GM12878 (cell line): ENCODE results near the gene RCVRN. TPM values are rescaled to one million over a fixed set of nuclear protein-coding genes. Genes with fewer than 3 reads are reported as not detected.

ENCODE experiments used
- ATAC-seq: fragments of 200-7000 bp; cut with Tn5 transposase; 3 replicates; pipeline ENCODE4 v1.9.1; 2020; ENCODE audit warnings: mild to moderate bottlenecking, moderate library complexity
- BruUV-seq: library from RNA; stranded (reverse); fragments of 400-500 nt; replicated peaks from 2 replicates; lab custom pipeline; 2021; lab: Mats Ljungman, UMichigan
- CTCF ChIA-PET: fragments of 300-600 bp; sonication (Branson Sonifier 250); formaldehyde crosslinking; extraction: SDS; loops from one replicate; lab custom pipeline; 2021; ENCODE audit warnings: inconsistent platforms; lab: Yijun Ruan, JAX
- POLR2A ChIA-PET: fragments of 350-600 bp; formaldehyde crosslinking; extraction: SDS; loops from one replicate; lab custom pipeline; 2021; ENCODE audit warnings: inconsistent platforms; lab: Charles Lee
- RAD21 ChIA-PET: fragments of 300-600 bp; sonication (Branson Sonifier 250); formaldehyde crosslinking; loops from one replicate; lab custom pipeline; 2023; ENCODE audit warnings: antibody characterized with exemption; ENCODE audit not compliant: unreplicated experiment; lab: Charles Lee
- SMC1A ChIA-PET: fragments of 300-600 bp; sonication (Branson Sonifier 250); formaldehyde crosslinking; loops from one replicate; lab custom pipeline; 2023; ENCODE audit not compliant: unreplicated experiment, uncharacterized antibody; lab: Charles Lee
- DNase-seq: peaks from one replicate; pipeline ENCODE4 v3.0.0-alpha.2; 2011; ENCODE audit warnings: low read depth, low spot score
- FAIRE-seq: peaks from 3 replicates; lab custom pipeline; 2011; peaks lifted over from hg19 to GRCh38; lab: Jason Lieb, UNC
- H2AFZ ChIP-seq: 2 replicates; pipeline ENCODE4 v1.6.0; 2011; ENCODE audit warnings: low read depth, low read length, control low read depth; ENCODE audit not compliant: control insufficient read depth
- H3K27ac ChIP-seq: 2 replicates; pipeline ENCODE4 v1.5.1; 2011; ENCODE audit warnings: control low read depth; ENCODE audit not compliant: control insufficient read depth, insufficient read depth
- H3K27me3 ChIP-seq, 2 experiments: replicated peaks in 1 of 2; 2 replicates each; pipeline versions ENCODE4 v1.6.0 to v1.6.1; 2011; ENCODE audit warnings: low read length in 1 of 2; ENCODE audit not compliant: control insufficient read depth in 2 of 2, insufficient read depth in 2 of 2
- H3K36me3 ChIP-seq, 2 experiments: 2 replicates each; pipeline ENCODE4 v1.5.1; 2011; ENCODE audit warnings: low read length in 1 of 2; ENCODE audit not compliant: control insufficient read depth in 2 of 2, insufficient read depth in 2 of 2
- H3K4me1 ChIP-seq: 2 replicates; pipeline ENCODE4 v1.6.1; 2011; ENCODE audit warnings: mild to moderate bottlenecking, low read length, moderate library complexity, mixed read lengths; ENCODE audit not compliant: control insufficient read depth, insufficient read depth
- H3K4me2 ChIP-seq: 2 replicates; pipeline ENCODE4 v1.6.0; 2011; ENCODE audit warnings: control low read depth; ENCODE audit not compliant: control insufficient read depth, insufficient read depth
- H3K4me3 ChIP-seq: fragments of 200-600 bp; sonication (generic); 2 replicates; pipeline ENCODE4 v1.5.1; 2016
- H3K79me2 ChIP-seq: 2 replicates; pipeline ENCODE4 v1.6.0; 2011; ENCODE audit warnings: low read length; ENCODE audit not compliant: control insufficient read depth, insufficient read depth
- H3K9ac ChIP-seq: 2 replicates; pipeline ENCODE4 v1.8.0; 2011; ENCODE audit warnings: low read length, control low read depth, mixed read lengths; ENCODE audit not compliant: control insufficient read depth, insufficient read depth
- H3K9me3 ChIP-seq: replicated peaks from 3 replicates; pipeline ENCODE4 v1.5.1; 2011; ENCODE audit warnings: mild to moderate bottlenecking, low read length; ENCODE audit not compliant: control insufficient read depth, insufficient read depth
- H4K20me1 ChIP-seq: 2 replicates; pipeline ENCODE4 v1.6.0; 2011; ENCODE audit not compliant: control insufficient read depth, insufficient read depth
- ATF7 ChIP-seq: fragments of 450-650 bp; IDR thresholded peaks from 2 replicates; pipeline ENCODE4 v1.6.1; 2016; ENCODE audit warnings: low read depth, mild to moderate bottlenecking
- CBFB ChIP-seq: IDR thresholded peaks from 2 replicates; pipeline ENCODE4 v1.6.1; 2016; ENCODE audit warnings: antibody characterized with exemption, low read depth
- FOS ChIP-seq: IDR thresholded peaks from 3 replicates; pipeline ENCODE4 v1.6.1; 2011; ENCODE audit warnings: borderline replicate concordance; ENCODE audit not compliant: insufficient read length; ENCODE audit errors: extremely low read depth
- NBN ChIP-seq: fragments of 450-650 bp; IDR thresholded peaks from 2 replicates; pipeline ENCODE4 v1.6.1; 2016
- PAX8 ChIP-seq: fragments of 450-650 bp; IDR thresholded peaks from 2 replicates; pipeline ENCODE4 v1.6.1; 2017; ENCODE audit warnings: mild to moderate bottlenecking, moderate library complexity
- PML ChIP-seq: IDR thresholded peaks from 2 replicates; pipeline ENCODE4 v1.6.1; 2012; ENCODE audit warnings: low read length, inconsistent platforms
- POLR2AphosphoS2 ChIP-seq: IDR thresholded peaks from 2 replicates; pipeline ENCODE4 v1.6.1; 2011; ENCODE audit warnings: low read depth, mild to moderate bottlenecking, low read length, improper control_type of control experiment, moderate library complexity
- RAD21 ChIP-seq: IDR thresholded peaks from 2 replicates; pipeline ENCODE4 v1.6.1; 2011; ENCODE audit warnings: mild to moderate bottlenecking, low read depth, low read length, moderate library complexity; ENCODE audit not compliant: insufficient read depth
- SREBF1 ChIP-seq: IDR thresholded peaks from 2 replicates; pipeline ENCODE4 v1.6.1; 2012; ENCODE audit warnings: mild to moderate bottlenecking, low read length
- ZNF274 ChIP-seq: IDR thresholded peaks from one replicate; pipeline ENCODE4 v1.8.0; 2011; ENCODE audit not compliant: insufficient read length, insufficient read depth
- WGBS: methylation state at CpG from one replicate; pipeline ENCODE4 v1.1.6; 2016; ENCODE audit warnings: low lambda C conversion rate; ENCODE audit not compliant: insufficient replicate concordance, insufficient coverage; ENCODE audit errors: missing lambda C conversion rate; 5-methylcytosine and 5-hydroxymethylcytosine counted together
- in situ Hi-C: fragments of 300-500 bp; cut with MboI; formaldehyde crosslinking; loops from 9 replicates; pipeline ENCODE4 v1.14.3; 2018; ENCODE audit warnings: mixed read lengths
- intact Hi-C: fragments of 100-400 bp; cut with micrococcal nuclease; formaldehyde crosslinking; loops from one replicate; pipeline ENCODE4 v1.14.2; 2022; ENCODE audit not compliant: unreplicated experiment
- polyA plus RNA-seq, 11 experiments: library from polyadenylated mRNA; depleted of rRNA in 4 of 11; unstranded in 6 of 11; stranded (reverse) in 5 of 11; fragments of >200 nt; fragmentation: Nextera tagmentation in 4 of 11; fragmentation: Illumina TruSeq in 1 of 11; extraction: Ambion mirVana in 4 of 11; extraction: Trizol in 1 of 11; gene quantifications; 1 replicate in 1 of 11; 2 replicates in 10 of 11; pipeline versions ENCODE4 v1.2.1 to v1.2.3, GENCODE V29; 2011 to 2016; ENCODE audit warnings: inconsistent platforms in 2 of 11, missing spikeins in 2 of 11, low read depth in 1 of 11
- total RNA-seq, 4 experiments: library from RNA; depleted of rRNA in 3 of 4; stranded (reverse); fragments of >200 nt in 3 of 4; fragmentation: Illumina TruSeq in 1 of 4; extraction: Trizol in 1 of 4; gene quantifications; 2 replicates each; pipeline versions ENCODE4 v1.2.1 to v1.2.3, GENCODE V29; 2013 to 2021
- TF ChIP-seq, protein P1 (sequence below): IDR thresholded peaks from 2 replicates; pipeline ENCODE4 v1.6.1; 2012; ENCODE audit warnings: mild to moderate bottlenecking, low read depth, low read length
- TF ChIP-seq, protein P2 (sequence below): fragments of 450-650 bp; conservative IDR thresholded peaks from 2 replicates; pipeline ENCODE4 v1.6.1; 2017; ENCODE audit warnings: mild to moderate bottlenecking, moderate library complexity
- TF ChIP-seq, protein P3 (sequence below): fragments of 450-650 bp; formaldehyde crosslinking; IDR thresholded peaks from 2 replicates; pipeline ENCODE4 v1.4.0; 2022; ENCODE audit warnings: mild to moderate bottlenecking, moderate library complexity
- TF ChIP-seq, protein P4 (sequence below): fragments of 450-650 bp; IDR thresholded peaks from 2 replicates; pipeline ENCODE4 v1.6.1; 2017; ENCODE audit warnings: mild to moderate bottlenecking

The RCVRN gene
- total and polyA plus RNA-seq, 10 of the 15 experiments (the other 5 are each of a cell fraction or from before 2014, with no cell fraction given), result 0.07 to 0.23 (median 0.14) TPM; not detected in 6

DNA sequence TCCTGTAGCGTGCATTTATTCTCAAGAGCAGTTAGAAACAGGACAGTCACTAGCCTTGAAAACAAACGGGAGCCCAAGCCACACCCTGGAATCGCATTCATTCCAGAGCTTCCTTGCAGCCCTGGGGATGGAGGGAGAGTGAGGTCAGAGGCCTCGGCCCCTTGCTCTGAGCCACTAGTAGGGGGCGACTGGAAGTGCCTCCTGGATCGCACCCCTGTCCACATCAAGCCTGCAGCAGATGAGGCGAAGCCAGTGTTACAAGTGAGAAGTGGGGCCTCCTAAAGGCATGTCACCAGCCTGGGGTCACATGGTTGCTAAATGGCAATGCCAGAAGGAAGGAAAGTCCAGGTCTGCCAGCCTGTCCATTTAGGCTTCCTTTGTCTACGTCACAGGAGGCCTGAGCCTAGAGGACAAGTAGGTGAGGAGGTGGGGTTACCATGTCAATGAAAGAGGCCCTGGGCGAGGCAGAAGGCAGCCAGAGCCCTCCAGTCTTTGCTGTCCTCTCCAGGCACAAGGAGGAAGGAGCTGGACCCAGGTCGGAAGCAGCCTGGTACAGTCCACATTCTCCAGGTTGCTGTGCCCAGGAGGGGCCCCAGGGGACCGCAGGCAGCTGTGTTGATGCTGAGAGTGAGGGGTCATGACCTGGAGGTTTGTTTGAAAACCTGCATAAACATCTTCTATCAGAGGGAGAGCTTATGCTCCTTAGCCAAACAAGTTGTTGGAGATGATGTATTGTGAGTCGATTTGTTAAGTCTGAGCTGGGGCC lies 3.0 kb upstream of the RCVRN start:
- Histone ChIP-seq H4K20me1 (no peaks in the 10 kb centered on the region), H3K27ac (no peak overlapping the region), H3K9me3 (no peaks in the 10 kb centered on the region), H3K27me3 (peaks cover 0 to 2% of the 10 kb centered on the region in 2 experiments; a peak in 2 of 4 replicates), H3K4me2 (no peak overlapping the region), H3K4me3 (no peak overlapping the region), H3K36me3 (no peaks in the 10 kb centered on the region), H3K9ac (no peak overlapping the region), H3K4me1 (no peaks in the 10 kb centered on the region), H3K79me2 (no peaks in the 10 kb centered on the region), H2AFZ (no peak overlapping the region)
- BruUV-seq, result no TSS peak
- FAIRE-seq (no peak), DNase-seq (no peak), ATAC-seq (no peak)
- POLR2A ChIA-PET, result no interaction called here
- RAD21 ChIA-PET, result no interaction called here
- in situ Hi-C loops (no loop called here), intact Hi-C loops (no loop called here)
- CTCF ChIA-PET, result no interaction called here
- SMC1A ChIA-PET, result no interaction called here
- 13% methylated on average over 12 of the region's 12 CpGs for WGBS
- TF ChIP-seq PAX8 (no peak), NBN (no peak), ZNF274 (no peak), ATF7 (no peak), RAD21 (no peak), FOS (no peak), SREBF1 (no peak), CBFB (no peak), POLR2AphosphoS2 (no peak), PML (no peak)
- TF ChIP-seq, protein P1, sequence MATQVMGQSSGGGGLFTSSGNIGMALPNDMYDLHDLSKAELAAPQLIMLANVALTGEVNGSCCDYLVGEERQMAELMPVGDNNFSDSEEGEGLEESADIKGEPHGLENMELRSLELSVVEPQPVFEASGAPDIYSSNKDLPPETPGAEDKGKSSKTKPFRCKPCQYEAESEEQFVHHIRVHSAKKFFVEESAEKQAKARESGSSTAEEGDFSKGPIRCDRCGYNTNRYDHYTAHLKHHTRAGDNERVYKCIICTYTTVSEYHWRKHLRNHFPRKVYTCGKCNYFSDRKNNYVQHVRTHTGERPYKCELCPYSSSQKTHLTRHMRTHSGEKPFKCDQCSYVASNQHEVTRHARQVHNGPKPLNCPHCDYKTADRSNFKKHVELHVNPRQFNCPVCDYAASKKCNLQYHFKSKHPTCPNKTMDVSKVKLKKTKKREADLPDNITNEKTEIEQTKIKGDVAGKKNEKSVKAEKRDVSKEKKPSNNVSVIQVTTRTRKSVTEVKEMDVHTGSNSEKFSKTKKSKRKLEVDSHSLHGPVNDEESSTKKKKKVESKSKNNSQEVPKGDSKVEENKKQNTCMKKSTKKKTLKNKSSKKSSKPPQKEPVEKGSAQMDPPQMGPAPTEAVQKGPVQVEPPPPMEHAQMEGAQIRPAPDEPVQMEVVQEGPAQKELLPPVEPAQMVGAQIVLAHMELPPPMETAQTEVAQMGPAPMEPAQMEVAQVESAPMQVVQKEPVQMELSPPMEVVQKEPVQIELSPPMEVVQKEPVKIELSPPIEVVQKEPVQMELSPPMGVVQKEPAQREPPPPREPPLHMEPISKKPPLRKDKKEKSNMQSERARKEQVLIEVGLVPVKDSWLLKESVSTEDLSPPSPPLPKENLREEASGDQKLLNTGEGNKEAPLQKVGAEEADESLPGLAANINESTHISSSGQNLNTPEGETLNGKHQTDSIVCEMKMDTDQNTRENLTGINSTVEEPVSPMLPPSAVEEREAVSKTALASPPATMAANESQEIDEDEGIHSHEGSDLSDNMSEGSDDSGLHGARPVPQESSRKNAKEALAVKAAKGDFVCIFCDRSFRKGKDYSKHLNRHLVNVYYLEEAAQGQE, result no peak
- TF ChIP-seq, protein P2, sequence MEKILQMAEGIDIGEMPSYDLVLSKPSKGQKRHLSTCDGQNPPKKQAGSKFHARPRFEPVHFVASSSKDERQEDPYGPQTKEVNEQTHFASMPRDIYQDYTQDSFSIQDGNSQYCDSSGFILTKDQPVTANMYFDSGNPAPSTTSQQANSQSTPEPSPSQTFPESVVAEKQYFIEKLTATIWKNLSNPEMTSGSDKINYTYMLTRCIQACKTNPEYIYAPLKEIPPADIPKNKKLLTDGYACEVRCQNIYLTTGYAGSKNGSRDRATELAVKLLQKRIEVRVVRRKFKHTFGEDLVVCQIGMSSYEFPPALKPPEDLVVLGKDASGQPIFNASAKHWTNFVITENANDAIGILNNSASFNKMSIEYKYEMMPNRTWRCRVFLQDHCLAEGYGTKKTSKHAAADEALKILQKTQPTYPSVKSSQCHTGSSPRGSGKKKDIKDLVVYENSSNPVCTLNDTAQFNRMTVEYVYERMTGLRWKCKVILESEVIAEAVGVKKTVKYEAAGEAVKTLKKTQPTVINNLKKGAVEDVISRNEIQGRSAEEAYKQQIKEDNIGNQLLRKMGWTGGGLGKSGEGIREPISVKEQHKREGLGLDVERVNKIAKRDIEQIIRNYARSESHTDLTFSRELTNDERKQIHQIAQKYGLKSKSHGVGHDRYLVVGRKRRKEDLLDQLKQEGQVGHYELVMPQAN, result no peak
- TF ChIP-seq, protein P3, sequence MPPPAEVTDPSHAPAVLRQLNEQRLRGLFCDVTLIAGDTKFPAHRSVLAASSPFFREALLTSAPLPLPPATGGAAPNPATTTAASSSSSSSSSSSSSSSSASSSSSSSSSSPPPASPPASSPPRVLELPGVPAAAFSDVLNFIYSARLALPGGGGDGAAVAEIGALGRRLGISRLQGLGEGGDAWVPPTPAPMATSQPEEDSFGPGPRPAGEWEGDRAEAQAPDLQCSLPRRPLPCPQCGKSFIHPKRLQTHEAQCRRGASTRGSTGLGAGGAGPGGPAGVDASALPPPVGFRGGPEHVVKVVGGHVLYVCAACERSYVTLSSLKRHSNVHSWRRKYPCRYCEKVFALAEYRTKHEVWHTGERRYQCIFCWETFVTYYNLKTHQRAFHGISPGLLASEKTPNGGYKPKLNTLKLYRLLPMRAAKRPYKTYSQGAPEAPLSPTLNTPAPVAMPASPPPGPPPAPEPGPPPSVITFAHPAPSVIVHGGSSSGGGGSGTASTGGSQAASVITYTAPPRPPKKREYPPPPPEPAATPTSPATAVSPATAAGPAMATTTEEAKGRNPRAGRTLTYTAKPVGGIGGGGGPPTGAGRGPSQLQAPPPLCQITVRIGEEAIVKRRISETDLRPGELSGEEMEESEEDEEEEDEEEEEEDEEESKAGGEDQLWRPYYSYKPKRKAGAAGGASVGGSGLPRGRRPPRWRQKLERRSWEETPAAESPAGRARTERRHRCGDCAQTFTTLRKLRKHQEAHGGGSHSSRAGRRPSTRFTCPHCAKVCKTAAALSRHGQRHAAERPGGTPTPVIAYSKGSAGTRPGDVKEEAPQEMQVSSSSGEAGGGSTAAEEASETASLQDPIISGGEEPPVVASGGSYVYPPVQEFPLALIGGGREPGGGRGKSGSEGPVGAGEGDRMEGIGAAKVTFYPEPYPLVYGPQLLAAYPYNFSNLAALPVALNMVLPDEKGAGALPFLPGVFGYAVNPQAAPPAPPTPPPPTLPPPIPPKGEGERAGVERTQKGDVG, result no peak
- TF ChIP-seq, protein P4, sequence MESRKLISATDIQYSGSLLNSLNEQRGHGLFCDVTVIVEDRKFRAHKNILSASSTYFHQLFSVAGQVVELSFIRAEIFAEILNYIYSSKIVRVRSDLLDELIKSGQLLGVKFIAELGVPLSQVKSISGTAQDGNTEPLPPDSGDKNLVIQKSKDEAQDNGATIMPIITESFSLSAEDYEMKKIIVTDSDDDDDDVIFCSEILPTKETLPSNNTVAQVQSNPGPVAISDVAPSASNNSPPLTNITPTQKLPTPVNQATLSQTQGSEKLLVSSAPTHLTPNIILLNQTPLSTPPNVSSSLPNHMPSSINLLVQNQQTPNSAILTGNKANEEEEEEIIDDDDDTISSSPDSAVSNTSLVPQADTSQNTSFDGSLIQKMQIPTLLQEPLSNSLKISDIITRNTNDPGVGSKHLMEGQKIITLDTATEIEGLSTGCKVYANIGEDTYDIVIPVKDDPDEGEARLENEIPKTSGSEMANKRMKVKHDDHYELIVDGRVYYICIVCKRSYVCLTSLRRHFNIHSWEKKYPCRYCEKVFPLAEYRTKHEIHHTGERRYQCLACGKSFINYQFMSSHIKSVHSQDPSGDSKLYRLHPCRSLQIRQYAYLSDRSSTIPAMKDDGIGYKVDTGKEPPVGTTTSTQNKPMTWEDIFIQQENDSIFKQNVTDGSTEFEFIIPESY, result no peak
